GM12874 (cell line): ENCODE measurements around the gene NEURL4.

ENCODE experiments used
- CTCF ChIP-seq: IDR thresholded peaks from 2 replicates; pipeline ENCODE4 v1.5.1; 2011; ENCODE audit warnings: low read depth, mild to moderate bottlenecking, control low read depth, low read length, moderate library complexity; ENCODE audit not compliant: insufficient read depth

NEURL4 gene

GRCh38 chr17:7309628-7310027 is 19.5 kb downstream of the NEURL4 start:
- TF ChIP-seq CTCF, result no peak

- TF ChIP-seq CTCF, result no peak
Observed at GRCh38 chr17:7308625-7309433, 20.3 kb downstream of the NEURL4 start.

GRCh38 chr17:7307686-7308624 is 21.2 kb downstream of the NEURL4 start:
- TF ChIP-seq CTCF, result peak; percentile 5; the same call in 1 of the 2 replicates

GRCh38 chr17:7306911-7307685 is 22.0 kb downstream of the NEURL4 start, which contains the start of gene EIF5A:
EIF5A (plus strand) TSS chr17:7307628; CDS start chr17:7309636, 2,008 bp downstream.
- TF ChIP-seq CTCF, result no peak

- no peak for TF ChIP-seq CTCF
Observed at GRCh38 chr17:7304179-7304578, 25.0 kb downstream of the NEURL4 start.

GRCh38 chr17:7296189-7296861 is 32.8 kb downstream of the NEURL4 start:
- peak; percentile 95 for TF ChIP-seq CTCF
